ENCODE measurements around the gene CYP4A22. TPM values are rescaled to one million over a fixed set of nuclear protein-coding genes. Genes with fewer than 3 reads are reported as not detected.
"Not testable (repeated sequence)": the region's sequence is repeated elsewhere in the genome, so short reads cannot be mapped to it uniquely, and the experiment has no call there.

Gene CYP4A22
- total RNA-seq, 1 donor from 2014 or later = not detected

GRCh38 chr1:47190857-47191256 lies 53.6 kb downstream of the CYP4A22 start:
- Mint-ChIP-seq H3K27ac (no peak overlapping the region), H3K27me3 (ENCODE audit: insufficient read depth) (peaks cover 2% of the 10 kb centered on the region)

DNA sequence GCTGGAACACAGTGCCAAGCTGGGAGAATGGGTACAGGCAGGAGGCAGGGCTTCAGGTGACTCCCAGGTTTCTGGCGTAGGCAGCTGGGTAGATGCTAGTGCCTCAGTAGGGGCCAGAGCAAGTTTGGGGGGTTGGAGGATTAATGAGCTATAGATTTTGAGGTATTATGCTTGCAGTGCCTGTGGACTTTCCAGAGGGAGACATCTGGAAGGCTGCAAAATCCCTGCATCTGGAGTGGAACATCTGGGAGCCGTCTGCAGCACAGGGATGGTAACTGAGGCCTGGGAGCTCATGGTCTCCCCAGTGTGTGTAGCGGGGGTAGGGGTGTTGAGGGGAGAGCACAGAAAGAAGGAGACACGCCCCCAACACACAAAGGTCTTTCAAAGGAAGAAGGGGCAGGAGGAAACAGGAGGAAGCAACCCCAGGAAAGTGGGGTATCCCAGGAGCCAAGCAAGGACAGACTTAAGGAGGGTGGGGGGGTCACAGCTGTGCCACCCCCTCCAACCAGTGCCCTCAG lies 54.8 kb downstream of the CYP4A22 start:
- Mint-ChIP-seq H3K27ac (no peak overlapping the region), H3K27me3 (ENCODE audit: insufficient read depth) (peaks cover 2% of the 10 kb centered on the region), H3K4me3 (no peak overlapping the region), H3K36me3 (ENCODE audit: low read depth) (no peaks in the 10 kb centered on the region), H3K9me3 (no peaks in the 10 kb centered on the region), H3K4me1 (ENCODE audit: low read depth) (no peaks in the 10 kb centered on the region)
- DNase-seq (ENCODE audit: low spot score) = no peak
- intact Hi-C loops (cut with micrococcal nuclease) = loop anchor here (2.0 kb wide), 1 partner anchor 233 kb away; no protein-coding TSS in a partner anchor

More at GRCh38 chr1:47190857-47191256, 53.6 kb downstream of the CYP4A22 start:
- Mint-ChIP-seq H3K4me3 (no peak overlapping the region), H3K4me1 (ENCODE audit: low read depth) (no peaks in the 10 kb centered on the region), H3K36me3 (ENCODE audit: low read depth) (no peaks in the 10 kb centered on the region), H3K9me3 (no peaks in the 10 kb centered on the region)
- intact Hi-C loops (cut with micrococcal nuclease) = no loop called here
- DNase-seq (ENCODE audit: low spot score) = no peak

DNA sequence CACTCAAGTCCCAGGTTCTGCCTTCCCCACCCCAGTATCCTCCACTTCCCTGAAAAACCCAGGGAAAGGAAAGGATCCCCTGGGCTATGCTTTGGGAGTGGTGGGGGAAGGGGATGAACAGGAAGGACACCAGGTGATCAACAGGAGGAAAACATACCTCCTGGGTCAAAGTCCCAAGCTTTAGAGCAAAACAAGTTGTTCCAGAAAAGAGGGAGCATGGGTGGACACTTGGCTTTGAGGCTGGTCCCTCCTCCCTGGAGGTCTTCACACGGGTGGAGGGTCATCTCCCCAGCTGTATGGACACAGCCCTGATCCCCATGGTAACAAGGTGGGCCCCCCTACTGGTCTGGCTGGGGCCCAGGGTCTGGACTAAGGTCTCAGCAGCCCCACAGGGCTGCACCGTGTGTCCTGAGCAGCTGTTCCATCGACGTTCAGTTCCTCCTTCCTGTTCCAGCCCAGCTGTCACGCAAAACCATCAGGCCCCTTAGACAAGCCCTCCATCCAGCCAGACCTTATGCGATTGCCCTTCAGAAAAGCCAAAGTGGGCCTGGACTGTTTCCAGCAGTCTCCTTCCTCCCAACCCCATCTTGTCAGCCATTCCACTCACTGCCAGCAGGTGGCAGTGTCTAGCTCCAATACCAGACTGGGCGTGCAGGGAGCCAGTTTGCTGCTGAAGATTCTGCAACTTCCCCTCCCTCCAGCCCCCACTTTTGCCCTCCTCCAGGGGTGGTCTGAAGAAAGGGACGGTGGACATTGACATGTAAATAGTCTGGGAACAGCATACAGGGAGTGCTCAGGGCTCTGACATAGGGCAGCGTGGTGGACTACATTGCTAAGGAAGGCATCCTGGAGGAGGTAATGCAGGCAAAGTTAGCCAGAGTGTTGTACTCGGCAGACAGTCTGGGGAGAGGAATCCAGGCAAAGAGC lies 55.5 kb downstream of the CYP4A22 start:
- intact Hi-C loops (cut with micrococcal nuclease) = loop anchor here (1.0 to 2.0 kb wide), 3 partner anchors 71 to 518 kb away; no protein-coding TSS in a partner anchor
- H3K4me3 Mint-ChIP-seq = no peak overlapping the region
- DNase-seq (ENCODE audit: low spot score) = peak; percentile 54
- H3K36me3 Mint-ChIP-seq (ENCODE audit: low read depth) = no peaks in the 10 kb centered on the region
- H3K9me3 Mint-ChIP-seq = no peaks in the 10 kb centered on the region
- H3K27me3 Mint-ChIP-seq (ENCODE audit: insufficient read depth) = peaks cover 3% of the 10 kb centered on the region
- no peak overlapping the region for H3K27ac Mint-ChIP-seq
- no peaks in the 10 kb centered on the region for H3K4me1 Mint-ChIP-seq (ENCODE audit: low read depth)

DNA sequence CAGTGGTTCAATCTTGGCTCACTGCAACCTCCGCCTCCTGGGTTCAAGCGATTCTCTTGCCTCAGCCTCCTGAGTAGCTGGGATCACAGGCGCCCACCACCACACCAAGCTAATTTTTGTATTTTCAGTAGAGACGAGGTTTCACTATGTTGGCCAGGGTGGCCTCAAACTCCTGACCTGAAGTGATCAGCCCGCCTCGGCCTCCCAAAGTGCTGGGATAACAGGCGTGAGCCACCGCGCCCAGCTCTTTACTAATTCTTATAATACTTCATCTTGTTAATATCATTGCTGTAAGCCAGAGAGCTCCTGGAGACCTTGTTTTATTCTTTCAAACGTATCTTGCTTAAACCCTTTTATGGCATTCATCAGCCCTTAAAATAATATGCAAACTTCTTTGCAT lies 56.3 kb downstream of the CYP4A22 start:
- intact Hi-C loops (cut with micrococcal nuclease) = loop anchor here (1.0 to 2.0 kb wide), 3 partner anchors 70 to 517 kb away; no protein-coding TSS in a partner anchor
- not testable (repeated sequence) for H3K27me3 Mint-ChIP-seq (ENCODE audit: insufficient read depth)

DNA sequence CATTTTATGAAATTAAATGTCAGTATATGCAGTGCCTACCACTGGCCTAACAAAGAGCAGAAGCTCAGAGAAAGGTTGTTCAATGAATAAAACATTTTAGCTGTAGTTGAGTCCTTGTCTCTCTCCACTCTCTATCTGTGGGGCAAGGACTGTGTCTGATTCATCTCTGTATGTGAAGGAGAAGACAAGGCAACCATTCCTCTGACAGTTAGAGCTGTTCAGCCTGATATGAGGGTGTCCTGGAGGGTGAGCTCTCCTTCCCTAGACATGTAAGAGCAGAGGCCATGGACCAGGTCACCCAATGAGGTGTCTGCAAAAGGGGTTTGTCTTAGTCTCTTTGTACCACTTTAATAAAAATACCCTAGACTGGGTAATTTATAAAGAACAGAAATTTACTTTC lies 57.1 kb downstream of the CYP4A22 start:
- intact Hi-C loops (cut with micrococcal nuclease) = no loop called here
- no peaks in the 10 kb centered on the region for H3K4me1 Mint-ChIP-seq (ENCODE audit: low read depth)
- no peaks in the 10 kb centered on the region for H3K9me3 Mint-ChIP-seq
- H3K36me3 Mint-ChIP-seq (ENCODE audit: low read depth) = no peaks in the 10 kb centered on the region
- DNase-seq (ENCODE audit: low spot score) = no peak
- no peak overlapping the region for H3K4me3 Mint-ChIP-seq
- peaks cover 5% of the 10 kb centered on the region for H3K27me3 Mint-ChIP-seq (ENCODE audit: insufficient read depth)
- H3K27ac Mint-ChIP-seq = no peak overlapping the region

More for the DNA sequence above, 56.3 kb downstream of the CYP4A22 start:
- not testable (repeated sequence) for H3K36me3 Mint-ChIP-seq (ENCODE audit: low read depth); H3K9me3 Mint-ChIP-seq; DNase-seq (ENCODE audit: low spot score); H3K4me1 Mint-ChIP-seq (ENCODE audit: low read depth); H3K27ac Mint-ChIP-seq; H3K4me3 Mint-ChIP-seq

GRCh38 chr1:47195981-47196380 lies 58.7 kb downstream of the CYP4A22 start:
- intact Hi-C loops (cut with micrococcal nuclease); H3K27me3 Mint-ChIP-seq (ENCODE audit: insufficient read depth); H3K36me3 Mint-ChIP-seq (ENCODE audit: low read depth); H3K4me1 Mint-ChIP-seq (ENCODE audit: low read depth); DNase-seq (ENCODE audit: low spot score); H3K27ac Mint-ChIP-seq; H3K4me3 Mint-ChIP-seq; H3K9me3 Mint-ChIP-seq: not testable (repeated sequence)

DNA sequence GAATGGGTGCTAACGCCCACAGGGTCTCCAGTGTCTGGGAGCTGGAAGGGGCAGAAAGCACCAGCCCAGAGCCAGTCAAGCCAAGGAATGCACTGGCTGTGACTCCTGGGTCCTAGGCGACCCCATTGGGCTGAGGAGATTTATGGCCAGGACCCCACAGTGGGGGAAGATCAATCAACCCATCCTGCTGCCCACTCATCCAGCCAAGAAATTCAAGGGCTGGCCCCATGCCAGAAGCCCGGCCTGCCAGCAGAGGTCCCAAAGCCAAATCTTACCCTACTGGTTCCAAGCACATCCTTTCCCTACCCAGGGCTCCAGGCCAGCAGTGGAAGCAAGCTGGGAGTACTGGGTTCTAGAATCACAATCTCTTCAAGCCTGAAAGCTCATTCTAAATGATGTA lies 59.4 kb downstream of the CYP4A22 start:
- no peaks in the 10 kb centered on the region for H3K4me1 Mint-ChIP-seq (ENCODE audit: low read depth)
- H3K9me3 Mint-ChIP-seq = no peaks in the 10 kb centered on the region
- no peak overlapping the region for H3K27ac Mint-ChIP-seq
- no peaks in the 10 kb centered on the region for H3K36me3 Mint-ChIP-seq (ENCODE audit: low read depth)
- no peak overlapping the region for H3K4me3 Mint-ChIP-seq
- no peak for DNase-seq (ENCODE audit: low spot score)
- intact Hi-C loops (cut with micrococcal nuclease) = no loop called here
- peaks cover 7% of the 10 kb centered on the region for H3K27me3 Mint-ChIP-seq (ENCODE audit: insufficient read depth)

GRCh38 chr1:47198214-47198613 lies 61.0 kb downstream of the CYP4A22 start:
- H3K27ac Mint-ChIP-seq = no peak overlapping the region
- DNase-seq (ENCODE audit: low spot score) = no peak
- H3K4me3 Mint-ChIP-seq = no peak overlapping the region
- H3K9me3 Mint-ChIP-seq = no peaks in the 10 kb centered on the region
- peaks cover 14% of the 10 kb centered on the region for H3K27me3 Mint-ChIP-seq (ENCODE audit: insufficient read depth)
- intact Hi-C loops (cut with micrococcal nuclease) = no loop called here
- H3K36me3 Mint-ChIP-seq (ENCODE audit: low read depth) = no peaks in the 10 kb centered on the region
- H3K4me1 Mint-ChIP-seq (ENCODE audit: low read depth) = no peaks in the 10 kb centered on the region

Other genes with a start within 250 kb of the CYP4A22 start
- gene CYP4A11, start 196.0 kb upstream of the CYP4A22 start, total RNA-seq = not detected in 2 replicates
- gene CYP4X1, start 113.8 kb upstream of the CYP4A22 start, total RNA-seq = not detected in 2 replicates
- gene CYP4Z1, start 70.2 kb upstream of the CYP4A22 start, total RNA-seq = not detected in 2 replicates
- gene PDZK1IP1, start 52.6 kb downstream of the CYP4A22 start, total RNA-seq = not detected in 2 replicates
- not detected in 2 replicates for gene TAL1, start 94.8 kb downstream of the CYP4A22 start, total RNA-seq
- 25.8 and 26.3 TPM in 2 replicates for gene STIL, start 176.7 kb downstream of the CYP4A22 start, total RNA-seq
- gene CMPK1, start 196.3 kb downstream of the CYP4A22 start, total RNA-seq = 98.2 and 100.0 TPM in 2 replicates